ENCODE data around the gene PPME1. TPM values are rescaled to one million over a fixed set of nuclear protein-coding genes. Genes with fewer than 3 reads are reported as not detected.
A peak's percentile ranks its signal among the peaks of the same experiment; 100 is the strongest.

The PPME1 gene
- polyA plus RNA-seq, 3 donors: 5.2 to 12.2 (median 8.9) TPM

DNA sequence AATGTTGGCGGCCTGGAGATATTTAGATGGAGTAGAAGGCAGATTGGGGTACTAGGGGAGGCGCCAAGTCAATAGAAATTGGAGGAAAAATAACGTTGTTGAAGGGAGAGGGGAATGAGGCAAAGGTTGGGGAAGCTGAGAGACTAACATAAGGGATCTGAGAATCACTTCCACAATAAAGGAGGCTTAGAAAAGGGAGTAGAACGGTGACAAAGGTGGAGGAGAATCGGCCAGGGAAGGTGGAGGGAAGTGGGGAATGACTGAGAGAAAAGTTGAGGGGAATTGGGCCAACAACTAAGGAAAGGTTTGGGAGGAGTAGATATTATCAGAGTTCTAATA, 510 bp downstream of the PPME1 start:
- no peaks in the 10 kb centered on the region for H3K9me3 ChIP-seq (replicated peaks in 1 of 2; ENCODE audit: control insufficient read depth in 1 of 2, insufficient read depth in 1 of 2, low read length in 2 of 2)
- H3K4me2 ChIP-seq (replicated peaks; ENCODE audit: extremely low read depth, low read length, poor library complexity, severe bottlenecking): peak overlapping the region; percentile 96
- no peaks in the 10 kb centered on the region for H3K27me3 ChIP-seq (ENCODE audit: control insufficient read depth in 2 of 2, insufficient read depth in 2 of 2, low read length in 2 of 2)
- intact Hi-C loops (cut with micrococcal nuclease): loop anchor here (5.0 to 10.0 kb wide), 2 partner anchors 189 to 207 kb away; partner anchors contain the start of gene UCP2 (in 1 of the 2)
- peaks cover 16 to 19% of the 10 kb centered on the region in 2 donors for H3K36me3 Mint-ChIP-seq
- no peaks in the 10 kb centered on the region for H4K20me1 ChIP-seq (ENCODE audit: insufficient read depth, low read length)
- no peak overlapping the region for H3K27ac Mint-ChIP-seq
- H3K4me1 ChIP-seq (ENCODE audit: control insufficient read depth in 1 of 2, insufficient read depth in 2 of 2, low read length in 2 of 2): peaks cover 20 to 24% of the 10 kb centered on the region in 2 donors
- peak overlapping the region; percentile 73 to 90 for H3K27ac ChIP-seq (ENCODE audit: low read depth in 1 of 2, low read length in 2 of 2)
- DNase-seq: peak in 1 of 3 donors; percentile 14
- no peak overlapping the region for H3K4me3 Mint-ChIP-seq
- TF ChIP-seq, protein P1, sequence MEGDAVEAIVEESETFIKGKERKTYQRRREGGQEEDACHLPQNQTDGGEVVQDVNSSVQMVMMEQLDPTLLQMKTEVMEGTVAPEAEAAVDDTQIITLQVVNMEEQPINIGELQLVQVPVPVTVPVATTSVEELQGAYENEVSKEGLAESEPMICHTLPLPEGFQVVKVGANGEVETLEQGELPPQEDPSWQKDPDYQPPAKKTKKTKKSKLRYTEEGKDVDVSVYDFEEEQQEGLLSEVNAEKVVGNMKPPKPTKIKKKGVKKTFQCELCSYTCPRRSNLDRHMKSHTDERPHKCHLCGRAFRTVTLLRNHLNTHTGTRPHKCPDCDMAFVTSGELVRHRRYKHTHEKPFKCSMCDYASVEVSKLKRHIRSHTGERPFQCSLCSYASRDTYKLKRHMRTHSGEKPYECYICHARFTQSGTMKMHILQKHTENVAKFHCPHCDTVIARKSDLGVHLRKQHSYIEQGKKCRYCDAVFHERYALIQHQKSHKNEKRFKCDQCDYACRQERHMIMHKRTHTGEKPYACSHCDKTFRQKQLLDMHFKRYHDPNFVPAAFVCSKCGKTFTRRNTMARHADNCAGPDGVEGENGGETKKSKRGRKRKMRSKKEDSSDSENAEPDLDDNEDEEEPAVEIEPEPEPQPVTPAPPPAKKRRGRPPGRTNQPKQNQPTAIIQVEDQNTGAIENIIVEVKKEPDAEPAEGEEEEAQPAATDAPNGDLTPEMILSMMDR (IDR thresholded peaks at IDR 0.05): no peak
- peaks cover 14 to 19% of the 10 kb centered on the region in 2 donors for H3K36me3 ChIP-seq (replicated peaks in 1 of 2; ENCODE audit: control insufficient read depth in 1 of 2, insufficient read depth in 2 of 2, low read length in 2 of 2)
- H3K4me3 ChIP-seq (replicated peaks in 1 of 3; ENCODE audit: low read depth in 2 of 3, low read length in 3 of 3): peak overlapping the region; percentile 75 to 96 (median 81)
- peak overlapping the region; percentile 99 for H2AFZ ChIP-seq (ENCODE audit: insufficient read depth, low read depth, low read length, poor library complexity, severe bottlenecking)
- peak overlapping the region; percentile 68 for H3K9ac ChIP-seq (ENCODE audit: insufficient read depth, low read length, poor library complexity, severe bottlenecking)
- H3K9me3 Mint-ChIP-seq: no peaks in the 10 kb centered on the region
- H3K79me2 ChIP-seq (ENCODE audit: insufficient read depth, low read length): peaks cover 29% of the 10 kb centered on the region
- peaks cover 2% of the 10 kb centered on the region for H3K4me1 Mint-ChIP-seq
- 0% methylated on average over 2 of the region's 5 CpGs for WGBS (ENCODE audit: insufficient coverage)
- H3K27me3 Mint-ChIP-seq (ENCODE audit: low read depth in 3 of 3): no peaks in the 10 kb centered on the region

GRCh38 chr11:74171997-74172396, 908 bp downstream of the PPME1 start:
- H3K4me1 Mint-ChIP-seq: peaks cover 2% of the 10 kb centered on the region
- WGBS (ENCODE audit: insufficient coverage): 37% methylated on average over 5 of the region's 5 CpGs
- Histone ChIP-seq H3K4me2 (replicated peaks; ENCODE audit: extremely low read depth, low read length, poor library complexity, severe bottlenecking) (peak overlapping the region; percentile 96), H3K27me3 (ENCODE audit: control insufficient read depth in 2 of 2, insufficient read depth in 2 of 2, low read length in 2 of 2) (no peaks in the 10 kb centered on the region), H2AFZ (ENCODE audit: insufficient read depth, low read depth, low read length, poor library complexity, severe bottlenecking) (peak overlapping the region; percentile 99), H3K9ac (ENCODE audit: insufficient read depth, low read length, poor library complexity, severe bottlenecking) (peak overlapping the region; percentile 68), H3K79me2 (ENCODE audit: insufficient read depth, low read length) (peaks cover 29% of the 10 kb centered on the region), H3K9me3 (replicated peaks in 1 of 2; ENCODE audit: control insufficient read depth in 1 of 2, insufficient read depth in 1 of 2, low read length in 2 of 2) (no peaks in the 10 kb centered on the region), H3K4me1 (ENCODE audit: control insufficient read depth in 1 of 2, insufficient read depth in 2 of 2, low read length in 2 of 2) (peaks cover 20 to 24% of the 10 kb centered on the region in 2 donors), H4K20me1 (ENCODE audit: insufficient read depth, low read length) (no peaks in the 10 kb centered on the region), H3K27ac (ENCODE audit: low read depth in 1 of 2, low read length in 2 of 2) (peak overlapping the region in 1 of 2 donors; percentile 90), H3K4me3 (replicated peaks in 1 of 3; ENCODE audit: low read depth in 2 of 3, low read length in 3 of 3) (peak overlapping the region; percentile 75 to 96 (median 81)), H3K36me3 (replicated peaks in 1 of 2; ENCODE audit: control insufficient read depth in 1 of 2, insufficient read depth in 2 of 2, low read length in 2 of 2) (peaks cover 10 to 15% of the 10 kb centered on the region in 2 donors)
- no peaks in the 10 kb centered on the region for H3K9me3 Mint-ChIP-seq
- TF ChIP-seq, protein P1 (IDR thresholded peaks at IDR 0.05): no peak
- intact Hi-C loops (cut with micrococcal nuclease): loop anchor here (5.0 to 10.0 kb wide), 2 partner anchors 190 to 207 kb away; partner anchors contain the start of gene UCP2 (in 1 of the 2)
- peaks cover 12 to 16% of the 10 kb centered on the region in 2 donors for H3K36me3 Mint-ChIP-seq
- H3K4me3 Mint-ChIP-seq: no peak overlapping the region
- no peak for DNase-seq
- no peak overlapping the region for H3K27ac Mint-ChIP-seq
- no peaks in the 10 kb centered on the region for H3K27me3 Mint-ChIP-seq (ENCODE audit: low read depth in 3 of 3)

Measured in CD14-positive monocyte (primary cell).